OCI-LY7 (cell line): ENCODE measurements around the gene MYO1C. TPM values are rescaled to one million over a fixed set of nuclear protein-coding genes. Genes with fewer than 3 reads are reported as not detected.
A peak's percentile ranks its signal among the peaks of the same experiment; 100 is the strongest.

Source experiments
- BruUV-seq: library from RNA; stranded (reverse); fragments of 400-500 nt; replicated peaks from 2 replicates; lab custom pipeline; 2021; lab: Mats Ljungman, UMichigan
- CTCF ChIA-PET: fragments of 300-600 bp; sonication (Branson Sonifier 250); formaldehyde crosslinking; loops from one replicate; lab custom pipeline; 2022; ENCODE audit warnings: antibody characterized with exemption; ENCODE audit not compliant: unreplicated experiment; lab: Charles Lee
- POLR2A ChIA-PET: fragments of 300-600 bp; sonication (Branson Sonifier 250); formaldehyde crosslinking; loops from one replicate; lab custom pipeline; 2022; ENCODE audit warnings: antibody characterized with exemption; lab: Charles Lee
- DNase-seq: peaks from one replicate; pipeline ENCODE4 v3.0.0-alpha.2; 2015; ENCODE audit warnings: low spot score
- H2AFZ ChIP-seq: fragments of 200-600 bp; sonication (generic), shearing (Covaris generic); 2 replicates; pipeline ENCODE4 v1.6.1; 2014; ENCODE audit warnings: mild to moderate bottlenecking, antibody characterized with exemption, low read length, moderate library complexity
- H3K27ac ChIP-seq: fragments of 200-600 bp; sonication (generic); 2 replicates; pipeline ENCODE4 v1.5.1; 2014; ENCODE audit warnings: mixed run types, low read depth, mild to moderate bottlenecking, moderate library complexity, low read length, inconsistent platforms; ENCODE audit not compliant: poor library complexity, severe bottlenecking
- H3K36me3 ChIP-seq: fragments of 200-600 bp; sonication (generic); 2 replicates; pipeline ENCODE4 v1.6.1; 2014; ENCODE audit warnings: mild to moderate bottlenecking, antibody characterized with exemption, low read length, moderate library complexity, mixed read lengths; ENCODE audit not compliant: insufficient read depth
- H3K4me1 ChIP-seq: fragments of 200-600 bp; sonication (generic); 2 replicates; pipeline ENCODE4 v1.5.1; 2014; ENCODE audit warnings: mild to moderate bottlenecking, low read length; ENCODE audit not compliant: insufficient read depth, poor library complexity, severe bottlenecking
- H3K4me2 ChIP-seq: fragments of 200-600 bp; sonication (generic); 2 replicates; pipeline ENCODE4 v1.6.1; 2014; ENCODE audit warnings: mild to moderate bottlenecking, low read length
- H3K4me3 ChIP-seq: fragments of 200-600 bp; sonication (generic); 2 replicates; pipeline ENCODE4 v1.5.1; 2014; ENCODE audit warnings: mild to moderate bottlenecking, low read depth, low read length; ENCODE audit not compliant: poor library complexity, severe bottlenecking
- H3K79me2 ChIP-seq: fragments of 200-600 bp; sonication (generic); 2 replicates; pipeline ENCODE4 v1.6.1; 2016; ENCODE audit warnings: low read depth, mild to moderate bottlenecking, low read length, moderate library complexity, mixed read lengths; ENCODE audit not compliant: insufficient read depth
- H3K9me2 ChIP-seq: fragments of 200-600 bp; sonication (generic); 2 replicates; pipeline ENCODE4 v1.6.1; 2016; ENCODE audit warnings: mild to moderate bottlenecking, low read length, mixed read lengths; ENCODE audit not compliant: insufficient read depth
- H3K9me3 ChIP-seq: fragments of 200-600 bp; sonication (generic); 2 replicates; pipeline ENCODE4 v1.6.1; 2014; ENCODE audit warnings: mild to moderate bottlenecking, mixed run types, low read length, mixed read lengths
- H4K20me1 ChIP-seq: fragments of 200-600 bp; sonication (generic); 2 replicates; pipeline ENCODE4 v1.6.1; 2014; ENCODE audit warnings: mild to moderate bottlenecking, antibody characterized with exemption, low read length, moderate library complexity, mixed read lengths; ENCODE audit not compliant: insufficient read depth
- CTCF ChIP-seq: fragments of 200-600 bp; sonication (generic); conservative IDR thresholded peaks from 2 replicates; pipeline ENCODE4 v1.5.1; 2014; ENCODE audit warnings: mild to moderate bottlenecking, antibody characterized with exemption, low read length, moderate library complexity, mixed read lengths
- EZH2phosphoT487 ChIP-seq: fragments of 200-600 bp; sonication (generic); IDR thresholded peaks from 2 replicates; pipeline ENCODE4 v1.6.1; 2018; ENCODE audit warnings: low read depth, borderline replicate concordance, mild to moderate bottlenecking, mixed run types, antibody characterized with exemption, low read length, moderate library complexity, mixed read lengths
- intact Hi-C: fragments of 100-400 bp; cut with micrococcal nuclease; formaldehyde crosslinking; loops from one replicate; pipeline ENCODE4 v1.10.0; 2022; ENCODE audit not compliant: unreplicated experiment
- total RNA-seq, 2 experiments: library from RNA; depleted of rRNA in 1 of 2; stranded (reverse); fragments of >200 nt in 1 of 2; shearing (Covaris generic) in 1 of 2; gene quantifications; 2 replicates each; pipeline ENCODE4 v1.2.3, GENCODE V29; 2014 to 2022

The MYO1C gene
- total RNA-seq, 2 experiments from 2014 or later, result 17.2 to 74.4 TPM

GRCh38 chr17:1518410-1518809 lies 25.9 kb upstream of the MYO1C start:
- no TSS peak for BruUV-seq
- DNase-seq, result no peak
- intact Hi-C loops, result loop anchor here (5.0 kb wide), 2 partner anchors 109 to 241 kb away; partner anchors contain the start of genes SLC43A2 and TRARG1
- Histone ChIP-seq H3K27ac (no peak overlapping the region), H4K20me1 (no peaks in the 10 kb centered on the region), H3K4me1 (peaks cover 17% of the 10 kb centered on the region), H3K79me2 (peaks cover 16% of the 10 kb centered on the region; the same call in 1 of the 2 replicates), H3K4me3 (no peak overlapping the region), H2AFZ (no peak overlapping the region), H3K9me2 (no peaks in the 10 kb centered on the region), H3K4me2 (peak overlapping the region; percentile 74; the same call in 1 of the 2 replicates), H3K9me3 (no peaks in the 10 kb centered on the region), H3K36me3 (peaks cover 13% of the 10 kb centered on the region; the same call in 1 of the 2 replicates)
- CTCF ChIA-PET, result no interaction called here
- no peak for TF ChIP-seq CTCF
- TF ChIP-seq EZH2phosphoT487, result no peak
- POLR2A ChIA-PET, result no interaction called here

DNA sequence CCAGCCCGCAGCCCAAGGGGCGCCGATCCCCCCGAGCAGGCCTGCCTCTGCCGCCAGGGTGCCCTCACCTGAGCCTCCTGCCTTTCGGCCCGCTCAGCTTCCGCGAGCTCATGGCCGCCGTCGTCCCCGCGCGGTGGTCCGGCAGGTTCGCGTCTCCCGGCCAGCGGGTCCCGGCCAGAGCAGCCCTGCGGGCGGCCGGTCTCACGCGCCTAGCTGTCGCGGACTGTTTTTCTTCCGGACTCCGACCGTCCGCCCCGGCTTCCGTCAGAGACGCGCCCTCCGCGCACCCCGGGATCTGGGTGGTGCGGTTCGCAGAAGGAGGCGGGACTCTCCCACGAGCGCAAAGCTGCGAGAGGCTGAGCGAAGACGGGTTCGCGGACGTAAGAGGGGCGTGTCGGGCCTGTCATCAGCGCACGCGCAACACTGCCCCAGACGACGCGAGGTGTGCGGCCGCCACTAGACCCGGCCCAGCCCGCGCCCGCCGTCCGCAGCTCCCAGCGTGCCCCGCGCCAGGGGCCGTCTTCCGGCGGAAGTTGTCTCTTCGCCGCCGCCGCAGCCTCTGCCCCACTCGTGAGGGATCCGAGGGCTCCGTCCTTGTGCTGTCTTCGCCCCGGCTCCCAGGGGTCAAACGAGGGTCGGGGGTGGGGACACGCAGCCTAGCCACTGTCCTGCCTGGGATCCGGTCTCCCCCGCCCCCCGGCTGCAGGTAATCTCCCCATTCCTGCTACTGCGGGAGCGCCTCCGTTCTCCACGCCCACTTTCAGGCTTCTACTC lies 24.1 kb upstream of the MYO1C start, which contains the start of gene INPP5K:
INPP5K (minus strand) TSS at position 225 of the 774 bp plus-strand sequence; CDS start at position 112, 113 bp downstream.
- TF ChIP-seq CTCF (no peak), EZH2phosphoT487 (no peak)
- H3K36me3 ChIP-seq, result peaks cover 13% of the 10 kb centered on the region; the same call in 1 of the 2 replicates
- peak within 1 kb of the TSS; percentile 73 for H2AFZ ChIP-seq
- no TSS peak for BruUV-seq
- POLR2A ChIA-PET, result interaction anchor here (0.6 to 1.3 kb wide), 6 partner anchors 12 to 698 kb away, joined by 3 to 5 read pairs (median 3); partner anchors contain the start of gene YWHAE
- peak within 1 kb of the TSS; percentile 88 for H3K4me2 ChIP-seq
- peak within 1 kb of the TSS; percentile 49 for H3K27ac ChIP-seq
- CTCF ChIA-PET, result interaction anchor here (0.7 to 2.4 kb wide), 3 partner anchors 17 to 151 kb away, joined by 3 to 10 read pairs (median 3); no protein-coding TSS in a partner anchor
- no peaks in the 10 kb centered on the region for H4K20me1 ChIP-seq
- peaks cover 17% of the 10 kb centered on the region for H3K4me1 ChIP-seq
- peaks cover 16% of the 10 kb centered on the region; the same call in 1 of the 2 replicates for H3K79me2 ChIP-seq
- no peaks in the 10 kb centered on the region for H3K9me2 ChIP-seq
- intact Hi-C loops, result loop anchor here (1.0 to 5.0 kb wide), 3 partner anchors 60 to 239 kb away; partner anchors contain the start of genes CRK, SLC43A2 and TRARG1
- H3K9me3 ChIP-seq, result no peaks in the 10 kb centered on the region
- peak within 1 kb of the TSS; percentile 88 for H3K4me3 ChIP-seq
- peak; percentile 99 for DNase-seq
